IPS-20b (cell line): ENCODE results near the gene OR1E2.
"Not testable (repeated sequence)": the region's sequence is repeated elsewhere in the genome, so short reads cannot be mapped to it uniquely, and the experiment has no call there.

Experiments
- H3K27ac ChIP-seq: one replicate; pipeline ENCODE4 v1.5.1; 2013; ENCODE audit warnings: low read length
- H3K27me3 ChIP-seq: 2 replicates; pipeline ENCODE4 v1.6.1; 2013; ENCODE audit warnings: mild to moderate bottlenecking, low read length, inconsistent platforms; ENCODE audit not compliant: insufficient read depth
- H3K36me3 ChIP-seq: 2 replicates; pipeline ENCODE4 v1.6.1; 2013; ENCODE audit warnings: low read depth, mild to moderate bottlenecking, inconsistent platforms, low read length, moderate library complexity; ENCODE audit not compliant: insufficient read depth
- H3K4me1 ChIP-seq: 2 replicates; pipeline ENCODE4 v1.6.1; 2013; ENCODE audit warnings: mild to moderate bottlenecking, control low read depth, inconsistent platforms, low read length, moderate library complexity; ENCODE audit not compliant: insufficient read depth
- H3K4me3 ChIP-seq: 2 replicates; pipeline ENCODE4 v1.5.1; 2013; ENCODE audit warnings: mild to moderate bottlenecking, low read length, inconsistent platforms
- H3K9ac ChIP-seq: 2 replicates; pipeline ENCODE4 v1.6.1; 2013; ENCODE audit warnings: low read depth, mild to moderate bottlenecking, inconsistent platforms, low read length, moderate library complexity
- H3K9me3 ChIP-seq: 2 replicates; pipeline ENCODE4 v1.6.1; 2013; ENCODE audit warnings: mild to moderate bottlenecking, low read depth, low read length, inconsistent platforms; ENCODE audit not compliant: insufficient read depth

OR1E2 gene

GRCh38 chr17:3447625-3448024, 14.0 kb upstream of the OR1E2 start:
- no peak overlapping the region for H3K27ac ChIP-seq
- H3K4me3 ChIP-seq: no peak overlapping the region
- no peak overlapping the region for H3K9ac ChIP-seq
- H3K36me3 ChIP-seq: no peaks in the 10 kb centered on the region
- no peaks in the 10 kb centered on the region for H3K4me1 ChIP-seq
- no peaks in the 10 kb centered on the region for H3K9me3 ChIP-seq
- H3K27me3 ChIP-seq: no peaks in the 10 kb centered on the region

GRCh38 chr17:3440451-3440850, 6.8 kb upstream of the OR1E2 start:
- no peak overlapping the region for H3K27ac ChIP-seq
- H3K4me1 ChIP-seq: no peaks in the 10 kb centered on the region
- no peak overlapping the region for H3K9ac ChIP-seq
- no peak overlapping the region for H3K4me3 ChIP-seq
- H3K9me3 ChIP-seq: no peaks in the 10 kb centered on the region
- no peaks in the 10 kb centered on the region for H3K27me3 ChIP-seq
- no peaks in the 10 kb centered on the region for H3K36me3 ChIP-seq

GRCh38 chr17:3438368-3438767, 4.7 kb upstream of the OR1E2 start:
- no peaks in the 10 kb centered on the region for H3K4me1 ChIP-seq
- no peaks in the 10 kb centered on the region for H3K27me3 ChIP-seq
- H3K4me3 ChIP-seq: no peak overlapping the region
- H3K9me3 ChIP-seq: no peaks in the 10 kb centered on the region
- no peak overlapping the region for H3K9ac ChIP-seq
- H3K36me3 ChIP-seq: no peaks in the 10 kb centered on the region
- no peak overlapping the region for H3K27ac ChIP-seq

- not testable (repeated sequence) for H3K27ac ChIP-seq, H3K36me3 ChIP-seq, H3K9ac ChIP-seq, H3K4me3 ChIP-seq, H3K4me1 ChIP-seq, H3K27me3 ChIP-seq, H3K9me3 ChIP-seq
Measured at GRCh38 chr17:3433215-3433614, 426 bp downstream of the OR1E2 start.

GRCh38 chr17:3418222-3418621, 15.4 kb downstream of the OR1E2 start:
- no peaks in the 10 kb centered on the region for H3K27me3 ChIP-seq
- H3K36me3 ChIP-seq: no peaks in the 10 kb centered on the region
- no peak overlapping the region for H3K4me3 ChIP-seq
- no peak overlapping the region for H3K9ac ChIP-seq
- no peaks in the 10 kb centered on the region for H3K9me3 ChIP-seq
- no peak overlapping the region for H3K27ac ChIP-seq
- H3K4me1 ChIP-seq: no peaks in the 10 kb centered on the region

GRCh38 chr17:3415610-3416009, 18.0 kb downstream of the OR1E2 start:
- H3K27me3 ChIP-seq: no peaks in the 10 kb centered on the region
- no peaks in the 10 kb centered on the region for H3K4me1 ChIP-seq
- no peaks in the 10 kb centered on the region for H3K9me3 ChIP-seq
- no peak overlapping the region for H3K27ac ChIP-seq
- H3K36me3 ChIP-seq: no peaks in the 10 kb centered on the region
- no peak overlapping the region for H3K9ac ChIP-seq
- no peak overlapping the region for H3K4me3 ChIP-seq

GRCh38 chr17:3412216-3412615, 21.4 kb downstream of the OR1E2 start:
- H3K4me3 ChIP-seq, H3K27me3 ChIP-seq, H3K9ac ChIP-seq, H3K27ac ChIP-seq, H3K36me3 ChIP-seq, H3K4me1 ChIP-seq: not testable (repeated sequence)
- peaks cover 20% of the 10 kb centered on the region for H3K9me3 ChIP-seq

GRCh38 chr17:3411070-3411469, 22.6 kb downstream of the OR1E2 start, which contains the start of gene OR3A3:
TSS of gene OR3A3 (plus strand) at chr17:3411370.
- H3K4me1 ChIP-seq: no peaks in the 10 kb centered on the region
- H3K9me3 ChIP-seq: peaks cover 31% of the 10 kb centered on the region
- no peaks in the 10 kb centered on the region for H3K27me3 ChIP-seq
- H3K9ac ChIP-seq: no peak within 1 kb of the TSS
- H3K36me3 ChIP-seq: no peaks in the 10 kb centered on the region
- H3K27ac ChIP-seq: no peak within 1 kb of the TSS
- H3K4me3 ChIP-seq: no peak within 1 kb of the TSS

- H3K9ac ChIP-seq, H3K4me3 ChIP-seq, H3K4me1 ChIP-seq, H3K36me3 ChIP-seq, H3K27ac ChIP-seq: not testable (repeated sequence)
- peaks cover 12% of the 10 kb centered on the region; the same call in 1 of the 2 replicates for H3K27me3 ChIP-seq
- peaks cover 26% of the 10 kb centered on the region for H3K9me3 ChIP-seq
Measured at GRCh38 chr17:3403856-3404255, 29.8 kb downstream of the OR1E2 start.

GRCh38 chr17:3401786-3402185, 31.9 kb downstream of the OR1E2 start:
- no peak overlapping the region for H3K27ac ChIP-seq
- H3K9me3 ChIP-seq: peaks cover 8% of the 10 kb centered on the region; the same call in 1 of the 2 replicates
- H3K9ac ChIP-seq: no peak overlapping the region
- H3K36me3 ChIP-seq: no peaks in the 10 kb centered on the region
- H3K27me3 ChIP-seq: peaks cover 12% of the 10 kb centered on the region; the same call in 1 of the 2 replicates
- H3K4me1 ChIP-seq: no peaks in the 10 kb centered on the region
- no peak overlapping the region for H3K4me3 ChIP-seq

- no peaks in the 10 kb centered on the region for H3K36me3 ChIP-seq
- no peaks in the 10 kb centered on the region for H3K9me3 ChIP-seq
- no peak overlapping the region for H3K4me3 ChIP-seq
- H3K9ac ChIP-seq: no peak overlapping the region
- H3K4me1 ChIP-seq: no peaks in the 10 kb centered on the region
- peaks cover 12% of the 10 kb centered on the region; the same call in 1 of the 2 replicates for H3K27me3 ChIP-seq
- no peak overlapping the region for H3K27ac ChIP-seq
Measured at GRCh38 chr17:3400055-3400454, 33.6 kb downstream of the OR1E2 start.

GRCh38 chr17:3398310-3398709, 35.3 kb downstream of the OR1E2 start, which contains the start of gene OR1E1:
TSS of gene OR1E1 (minus strand) at chr17:3398410. CDS start at chr17:3398410, 0 bp downstream.
- Histone ChIP-seq H3K4me3 (no peak within 1 kb of the TSS), H3K9me3 (no peaks in the 10 kb centered on the region), H3K9ac (no peak within 1 kb of the TSS), H3K4me1 (no peaks in the 10 kb centered on the region), H3K27ac (no peak within 1 kb of the TSS), H3K27me3 (peaks cover 9% of the 10 kb centered on the region; the same call in 1 of the 2 replicates), H3K36me3 (no peaks in the 10 kb centered on the region)

- not testable (repeated sequence) for H3K36me3 ChIP-seq, H3K9ac ChIP-seq, H3K9me3 ChIP-seq, H3K4me1 ChIP-seq, H3K27ac ChIP-seq, H3K27me3 ChIP-seq, H3K4me3 ChIP-seq
Measured at GRCh38 chr17:3397801-3398200, 35.8 kb downstream of the OR1E2 start.
